GM13977 (cell line): ENCODE results near the gene WBP1.
A peak's percentile ranks its signal among the peaks of the same experiment; 100 is the strongest.
"Not testable (repeated sequence)": the region's sequence is repeated elsewhere in the genome, so short reads cannot be mapped to it uniquely, and the experiment has no call there.

Experiments used
- DNase-seq: peaks from one replicate; pipeline ENCODE4 v3.0.0; 2012; ENCODE audit warnings: low spot score
- in situ Hi-C: fragments of 300-500 bp; cut with MboI; formaldehyde crosslinking; loops from one replicate; pipeline ENCODE4 v1.12.0; 2022; ENCODE audit warnings: low sequenced_read_pairs, low pct_unique_long_range_greater_than_20kb, mixed read lengths, inconsistent platforms; ENCODE audit not compliant: unreplicated experiment
- TF ChIP-seq, protein P1 (sequence below): IDR thresholded peaks from 2 replicates; pipeline ENCODE4 v1.5.1; 2012; ENCODE audit warnings: mild to moderate bottlenecking, control low read depth; ENCODE audit not compliant: insufficient read depth; ENCODE audit errors: extremely low read depth, missing control alignments

WBP1 gene

DNA sequence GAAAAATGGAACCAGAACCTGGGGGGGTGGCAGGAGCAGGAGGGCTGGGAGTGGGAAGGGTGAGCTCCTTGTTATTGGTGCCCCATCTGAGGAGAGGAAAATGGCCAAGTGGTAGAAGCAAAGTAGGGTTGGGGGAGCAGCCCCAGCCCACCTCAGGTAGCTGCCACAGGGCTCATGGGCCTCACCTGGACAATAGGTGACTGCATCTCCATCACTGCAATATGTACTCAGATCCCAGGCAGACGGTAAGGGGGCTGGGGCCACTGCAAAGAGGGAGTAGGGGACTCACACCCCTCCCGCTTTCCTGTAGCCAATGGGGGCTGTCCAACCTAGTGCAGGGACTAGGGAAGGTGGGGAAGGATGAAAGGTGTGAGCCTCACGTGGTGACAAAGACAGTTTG, 41.0 kb upstream of the WBP1 start:
- TF ChIP-seq, protein P1, sequence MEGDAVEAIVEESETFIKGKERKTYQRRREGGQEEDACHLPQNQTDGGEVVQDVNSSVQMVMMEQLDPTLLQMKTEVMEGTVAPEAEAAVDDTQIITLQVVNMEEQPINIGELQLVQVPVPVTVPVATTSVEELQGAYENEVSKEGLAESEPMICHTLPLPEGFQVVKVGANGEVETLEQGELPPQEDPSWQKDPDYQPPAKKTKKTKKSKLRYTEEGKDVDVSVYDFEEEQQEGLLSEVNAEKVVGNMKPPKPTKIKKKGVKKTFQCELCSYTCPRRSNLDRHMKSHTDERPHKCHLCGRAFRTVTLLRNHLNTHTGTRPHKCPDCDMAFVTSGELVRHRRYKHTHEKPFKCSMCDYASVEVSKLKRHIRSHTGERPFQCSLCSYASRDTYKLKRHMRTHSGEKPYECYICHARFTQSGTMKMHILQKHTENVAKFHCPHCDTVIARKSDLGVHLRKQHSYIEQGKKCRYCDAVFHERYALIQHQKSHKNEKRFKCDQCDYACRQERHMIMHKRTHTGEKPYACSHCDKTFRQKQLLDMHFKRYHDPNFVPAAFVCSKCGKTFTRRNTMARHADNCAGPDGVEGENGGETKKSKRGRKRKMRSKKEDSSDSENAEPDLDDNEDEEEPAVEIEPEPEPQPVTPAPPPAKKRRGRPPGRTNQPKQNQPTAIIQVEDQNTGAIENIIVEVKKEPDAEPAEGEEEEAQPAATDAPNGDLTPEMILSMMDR = no peak
- in situ Hi-C loops = no loop called here
- no peak for DNase-seq

DNA sequence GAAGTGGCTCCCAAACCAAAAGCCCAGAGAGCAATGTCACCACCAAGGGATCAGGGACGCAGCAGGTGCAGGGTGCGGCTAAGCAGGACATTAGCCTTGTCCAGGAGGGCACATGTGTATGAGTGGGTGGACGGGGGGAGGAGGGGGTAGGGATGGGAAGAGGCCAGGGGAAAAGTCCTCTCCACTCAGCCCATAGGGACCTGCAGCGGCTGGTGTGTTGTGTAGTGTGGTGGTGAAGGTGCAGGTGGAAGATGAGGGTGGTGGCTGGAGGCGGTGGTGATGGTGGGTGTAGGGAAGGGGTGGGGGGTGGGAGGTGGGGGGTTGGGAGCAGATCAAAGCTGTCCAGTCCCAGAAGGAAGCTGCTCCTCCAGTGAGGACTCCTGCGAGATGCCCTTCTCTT, 40.5 kb upstream of the WBP1 start:
- no peak for DNase-seq
- TF ChIP-seq, protein P1 = no peak
- in situ Hi-C loops = no loop called here

DNA sequence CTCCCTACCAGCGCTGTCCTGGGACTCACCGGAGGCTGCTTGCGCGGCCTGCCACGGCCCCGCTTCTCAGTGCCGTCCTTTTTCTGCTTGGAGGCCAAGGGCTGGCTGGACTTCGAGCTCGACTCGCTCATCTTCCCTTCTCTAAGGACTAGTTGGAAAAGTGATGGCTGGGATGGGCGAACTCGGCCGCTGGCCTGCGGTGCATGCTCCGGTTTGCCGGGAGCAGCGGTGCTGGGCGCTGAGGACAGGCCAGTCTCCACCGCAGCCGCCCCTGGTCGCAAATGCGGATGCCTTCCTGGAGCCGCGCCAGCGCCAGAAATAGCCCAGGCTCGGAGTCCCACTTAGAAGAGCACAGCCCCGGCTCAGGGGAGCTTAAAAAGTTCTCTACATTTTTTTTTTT, 39.9 kb upstream of the WBP1 start:
- TF ChIP-seq, protein P1 = no peak
- DNase-seq = no peak
- in situ Hi-C loops = no loop called here

DNA sequence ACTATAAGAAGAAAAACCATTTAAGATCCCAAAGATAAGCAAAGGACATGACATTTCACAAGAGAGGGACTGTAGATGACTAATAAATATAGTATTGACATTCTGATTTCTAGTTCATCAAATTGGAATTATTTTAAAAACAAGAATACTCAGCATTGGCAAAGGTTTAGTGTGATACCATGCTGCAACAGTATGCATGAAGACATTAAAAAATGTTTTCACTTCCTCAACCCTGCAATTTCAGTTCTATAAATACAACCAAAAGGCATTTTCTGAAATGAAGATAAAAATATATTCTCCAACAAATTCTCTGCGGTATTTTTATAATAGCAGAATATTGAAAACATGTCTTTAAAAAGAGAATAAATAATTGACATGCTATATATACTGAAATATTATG, 38.9 kb upstream of the WBP1 start:
- TF ChIP-seq, protein P1 = no peak
- in situ Hi-C loops = no loop called here
- no peak for DNase-seq

DNA sequence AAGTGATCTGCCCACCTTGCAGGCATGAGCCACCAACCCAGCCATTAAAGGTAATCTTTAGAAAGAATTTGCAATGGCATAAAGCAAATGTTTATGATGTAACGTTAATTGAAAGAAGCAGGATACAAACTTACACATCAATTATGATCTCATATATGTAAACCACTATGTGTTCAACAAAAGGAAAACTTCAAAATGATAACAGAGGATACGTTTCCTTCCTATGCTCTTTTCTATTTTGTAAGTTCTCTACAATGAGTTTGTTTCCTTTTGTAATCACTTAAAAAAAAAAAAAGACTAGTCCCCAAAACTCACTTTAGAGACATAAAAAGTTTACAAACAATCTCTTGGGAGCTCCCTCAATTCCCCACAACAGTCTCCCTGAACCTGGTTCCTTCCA, 38.2 kb upstream of the WBP1 start:
- TF ChIP-seq, protein P1 = no peak
- DNase-seq = no peak
- in situ Hi-C loops = no loop called here

DNA sequence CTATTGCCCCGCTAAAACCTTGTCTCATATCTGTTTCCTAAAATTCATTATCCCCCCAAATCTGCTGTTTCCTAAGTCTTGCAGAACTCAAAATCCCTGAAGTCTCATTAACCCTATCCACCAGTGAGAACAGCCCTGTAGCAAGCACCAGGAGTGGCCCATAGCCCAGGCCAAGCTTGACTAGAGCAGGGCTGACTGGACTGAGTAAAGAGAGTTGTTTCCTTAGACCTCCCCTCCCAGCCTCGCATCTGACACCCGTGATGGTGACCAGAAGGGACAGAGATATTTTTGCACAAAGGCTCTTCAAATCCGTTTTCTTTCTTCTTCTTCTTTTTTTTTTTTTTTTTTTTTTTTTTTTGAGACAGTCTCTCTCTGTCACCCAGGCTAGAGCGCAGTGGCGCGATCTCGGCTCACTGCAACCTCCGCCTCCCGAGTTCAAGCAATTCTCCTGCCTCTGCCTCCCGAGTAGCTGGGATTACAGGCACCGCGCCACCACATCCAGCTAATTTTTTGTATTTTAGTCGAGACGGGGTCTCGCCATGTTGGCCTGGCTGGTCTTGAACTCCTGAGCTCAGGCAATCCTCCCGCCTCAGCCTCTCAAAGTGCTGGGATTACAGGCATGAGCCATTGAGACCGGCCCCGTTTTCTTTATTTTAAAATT, 37.7 kb upstream of the WBP1 start:
- DNase-seq, in situ Hi-C loops: not testable (repeated sequence)

DNA sequence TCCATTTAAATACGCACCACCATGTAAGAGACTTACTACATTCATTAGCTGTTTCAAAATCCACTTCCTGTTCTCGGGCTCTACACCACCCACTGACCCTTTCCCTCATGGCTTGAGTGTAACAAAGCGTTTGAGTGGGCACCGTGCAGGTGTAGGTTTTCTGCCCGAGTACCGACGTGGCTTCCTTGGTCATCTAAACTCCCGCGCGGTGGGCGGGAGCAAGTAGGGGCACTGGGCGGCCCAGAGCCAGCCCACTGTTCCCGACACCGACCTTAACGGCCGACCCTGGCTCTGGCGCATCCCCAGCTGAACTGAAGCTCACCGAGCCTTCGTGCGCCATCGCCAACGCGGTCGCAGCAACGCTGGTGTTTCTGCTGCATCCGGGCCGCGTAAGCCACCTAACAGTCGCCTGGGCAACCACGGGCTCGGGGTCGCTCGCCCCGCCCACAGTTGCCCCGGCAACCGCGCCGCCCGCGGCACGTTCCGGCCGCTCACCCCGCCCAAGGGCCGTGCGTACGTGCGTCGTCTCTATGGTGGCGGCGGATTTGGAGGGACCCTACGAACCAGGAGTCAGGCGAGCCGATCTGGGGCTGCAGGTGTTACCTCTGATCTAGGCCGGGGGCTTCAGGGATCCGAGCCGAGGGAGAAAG, 36.9 kb upstream of the WBP1 start, which contains the start of the genes C2orf81 and WDR54:
TSS of gene C2orf81 (minus strand) at position 399 of the 650 bp plus-strand sequence. CDS start at position 340, 59 bp downstream.
TSS of gene WDR54 (plus strand) at position 510 of the 650 bp plus-strand sequence. CDS start 424 bp downstream, outside the sequence.
- TF ChIP-seq, protein P1 = no peak
- peak; percentile 98 for DNase-seq
- in situ Hi-C loops = no loop called here
